Type B pancreatic cell (in vitro differentiated cells): Measurements from ENCODE around the gene SCNN1B. TPM values are rescaled to one million over a fixed set of nuclear protein-coding genes. Genes with fewer than 3 reads are reported as not detected.

Experiments
- DNase-seq: peaks from one replicate; pipeline ENCODE4 v3.0.0; 2021; ENCODE audit warnings: mixed read lengths; ENCODE audit not compliant: unreplicated experiment; ENCODE audit errors: extremely low spot score
- H3K27ac Mint-ChIP-seq: 2 replicates; pipeline ENCODE4 v1.8.0; 2021; ENCODE audit warnings: mild to moderate bottlenecking, mixed read lengths
- H3K27me3 Mint-ChIP-seq: 2 replicates; pipeline ENCODE4 v1.8.0; 2021; ENCODE audit warnings: mixed read lengths
- H3K36me3 Mint-ChIP-seq: 2 replicates; pipeline ENCODE4 v1.8.0; 2021; ENCODE audit warnings: mixed read lengths
- H3K4me1 Mint-ChIP-seq: one replicate; pipeline ENCODE4 v1.8.0; 2021; ENCODE audit warnings: mixed read lengths; ENCODE audit not compliant: unreplicated experiment
- H3K4me3 Mint-ChIP-seq: 2 replicates; pipeline ENCODE4 v1.8.0; 2021; ENCODE audit warnings: mild to moderate bottlenecking, mixed read lengths
- H3K9me3 Mint-ChIP-seq: 2 replicates; pipeline ENCODE4 v1.8.0; 2021; ENCODE audit warnings: mixed read lengths
- total RNA-seq: library from RNA; stranded (reverse); gene quantifications from 2 replicates; pipeline ENCODE4 v1.2.1, GENCODE V29; 2021; ENCODE audit warnings: low replicate concordance
- TF ChIP-seq, protein P1 (sequence below): fragments of 200-600 bp; sonication (generic); conservative IDR thresholded peaks from 2 replicates; pipeline ENCODE4 v1.5.0; 2021; ENCODE audit warnings: antibody characterized with exemption, mild to moderate bottlenecking

SCNN1B gene
- total RNA-seq, 1 donor from 2014 or later: 4.3 TPM

DNA sequence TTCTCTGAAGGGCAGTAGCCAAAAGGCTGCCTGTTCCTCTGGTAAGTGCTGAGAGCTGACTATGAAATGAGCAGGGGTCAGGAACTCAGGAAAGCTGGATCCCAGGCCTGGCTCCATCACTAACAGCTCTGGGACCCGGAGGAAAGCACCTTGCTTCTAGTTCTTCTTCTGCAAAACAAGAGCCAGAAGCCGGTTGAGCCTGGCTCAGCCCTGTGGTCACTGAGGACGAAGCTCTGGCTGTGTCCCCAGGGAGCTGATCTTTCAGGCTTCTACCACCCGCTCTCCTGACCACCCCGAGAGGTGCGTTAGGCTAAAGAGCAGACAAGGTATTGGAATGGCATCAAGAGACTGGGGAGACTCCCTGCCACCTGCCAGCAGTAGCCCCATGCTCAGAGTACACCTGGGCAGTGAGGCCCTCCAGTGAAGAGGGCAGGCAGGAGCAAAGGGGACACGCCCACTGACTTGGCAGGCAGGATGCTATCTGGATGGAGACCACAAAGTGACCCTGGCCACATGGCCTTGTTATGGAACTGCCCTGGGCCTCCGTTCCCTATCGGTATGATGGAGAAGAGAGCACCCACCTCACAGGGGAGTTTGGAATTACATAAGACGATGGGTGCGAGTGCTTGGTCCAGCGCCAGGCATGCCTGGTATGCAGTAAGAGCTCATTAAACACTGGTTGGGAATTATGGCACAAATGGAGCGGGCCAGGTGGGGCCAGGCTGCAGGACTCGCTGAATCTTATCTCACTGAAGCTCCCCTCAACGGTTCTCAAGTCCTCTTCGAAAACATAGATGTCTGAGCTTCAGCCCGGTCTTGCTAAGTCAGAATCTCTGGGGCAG is 89.5 kb downstream of the SCNN1B start:
- no peaks in the 10 kb centered on the region for H3K27me3 Mint-ChIP-seq
- TF ChIP-seq, protein P1, sequence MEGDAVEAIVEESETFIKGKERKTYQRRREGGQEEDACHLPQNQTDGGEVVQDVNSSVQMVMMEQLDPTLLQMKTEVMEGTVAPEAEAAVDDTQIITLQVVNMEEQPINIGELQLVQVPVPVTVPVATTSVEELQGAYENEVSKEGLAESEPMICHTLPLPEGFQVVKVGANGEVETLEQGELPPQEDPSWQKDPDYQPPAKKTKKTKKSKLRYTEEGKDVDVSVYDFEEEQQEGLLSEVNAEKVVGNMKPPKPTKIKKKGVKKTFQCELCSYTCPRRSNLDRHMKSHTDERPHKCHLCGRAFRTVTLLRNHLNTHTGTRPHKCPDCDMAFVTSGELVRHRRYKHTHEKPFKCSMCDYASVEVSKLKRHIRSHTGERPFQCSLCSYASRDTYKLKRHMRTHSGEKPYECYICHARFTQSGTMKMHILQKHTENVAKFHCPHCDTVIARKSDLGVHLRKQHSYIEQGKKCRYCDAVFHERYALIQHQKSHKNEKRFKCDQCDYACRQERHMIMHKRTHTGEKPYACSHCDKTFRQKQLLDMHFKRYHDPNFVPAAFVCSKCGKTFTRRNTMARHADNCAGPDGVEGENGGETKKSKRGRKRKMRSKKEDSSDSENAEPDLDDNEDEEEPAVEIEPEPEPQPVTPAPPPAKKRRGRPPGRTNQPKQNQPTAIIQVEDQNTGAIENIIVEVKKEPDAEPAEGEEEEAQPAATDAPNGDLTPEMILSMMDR: no peak
- no peaks in the 10 kb centered on the region for H3K4me1 Mint-ChIP-seq
- H3K27ac Mint-ChIP-seq: no peak overlapping the region
- H3K9me3 Mint-ChIP-seq: no peaks in the 10 kb centered on the region
- peaks cover 18% of the 10 kb centered on the region for H3K36me3 Mint-ChIP-seq
- DNase-seq: no peak
- H3K4me3 Mint-ChIP-seq: no peak overlapping the region

DNA sequence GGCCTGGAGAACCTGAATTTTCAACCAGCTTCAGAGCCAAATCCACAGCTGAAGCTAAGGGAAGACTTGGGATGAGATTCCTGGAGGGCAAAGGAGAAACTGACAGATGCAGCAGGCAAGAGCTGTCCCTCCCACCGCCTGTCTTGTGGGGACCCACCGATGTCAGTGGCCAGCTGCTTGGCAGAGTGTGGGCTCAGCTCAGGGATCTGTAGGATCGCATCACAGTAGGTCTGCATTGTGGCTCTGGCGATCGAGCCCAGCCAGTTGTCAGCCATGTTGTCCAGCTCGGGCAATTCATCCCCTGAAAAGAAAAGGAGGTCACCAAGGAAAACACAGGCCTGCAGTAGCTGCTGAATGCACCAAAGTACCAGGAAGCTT is 90.1 kb downstream of the SCNN1B start:
- Mint-ChIP-seq H3K27ac (no peak overlapping the region), H3K36me3 (peaks cover 21% of the 10 kb centered on the region), H3K9me3 (no peaks in the 10 kb centered on the region), H3K4me3 (no peak overlapping the region), H3K27me3 (no peaks in the 10 kb centered on the region), H3K4me1 (no peaks in the 10 kb centered on the region)
- TF ChIP-seq, protein P1: no peak
- no peak for DNase-seq

DNA sequence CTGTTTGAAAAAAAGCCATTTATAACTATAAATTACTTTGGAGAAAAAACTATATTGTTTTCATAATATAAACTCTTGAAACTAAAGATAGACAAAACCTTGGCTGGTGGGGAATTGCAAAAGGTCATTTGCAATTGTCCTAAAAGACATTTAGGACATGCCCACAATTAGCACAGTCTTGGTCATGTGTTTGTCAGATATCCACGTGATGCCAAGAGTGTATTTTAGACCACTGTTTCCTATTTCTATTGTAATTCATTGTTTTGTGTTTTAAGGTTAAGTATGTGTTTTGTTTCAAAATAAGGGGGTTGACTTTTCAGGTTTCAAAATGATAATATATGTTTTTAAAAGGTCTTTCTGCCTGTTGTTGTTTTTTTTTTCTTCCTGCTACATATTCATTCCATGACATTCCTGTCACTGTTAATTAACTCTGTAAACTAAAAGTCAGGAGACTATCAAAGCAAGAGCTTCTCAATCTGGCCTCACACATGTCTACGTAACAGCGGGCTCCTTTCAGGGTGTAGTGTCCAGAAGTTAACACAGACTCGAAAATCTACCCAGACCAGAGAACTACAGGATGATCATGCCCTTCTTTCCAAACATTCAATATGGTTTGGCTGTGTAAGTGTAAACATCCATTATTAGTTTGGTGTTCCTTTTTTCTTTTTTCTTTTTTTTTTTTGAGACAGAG is 92.2 kb downstream of the SCNN1B start:
- Mint-ChIP-seq H3K27ac (no peak overlapping the region), H3K27me3 (no peaks in the 10 kb centered on the region), H3K4me3 (no peak overlapping the region), H3K36me3 (peaks cover 20% of the 10 kb centered on the region), H3K9me3 (no peaks in the 10 kb centered on the region), H3K4me1 (no peaks in the 10 kb centered on the region)
- no peak for DNase-seq
- TF ChIP-seq, protein P1: no peak

DNA sequence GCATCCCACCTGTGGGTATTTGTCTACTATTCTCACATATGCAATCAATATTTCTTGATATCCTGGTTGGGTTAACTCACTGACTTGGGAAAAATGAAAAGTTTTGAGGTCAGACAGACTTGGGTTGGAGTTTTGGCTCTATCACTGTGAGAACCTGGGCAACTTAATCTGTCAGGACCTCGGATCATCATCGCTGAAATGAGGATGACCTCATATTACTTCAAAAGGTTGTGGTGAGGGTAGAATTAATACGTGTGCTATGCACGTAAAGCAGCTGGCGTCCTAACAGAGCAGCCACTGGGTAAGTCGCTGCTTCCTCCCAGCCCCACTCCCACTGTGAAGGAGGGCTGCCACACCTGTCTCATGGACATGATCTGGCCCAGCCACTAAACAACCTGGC is 93.6 kb downstream of the SCNN1B start:
- H3K27ac Mint-ChIP-seq: no peak overlapping the region
- peaks cover 29% of the 10 kb centered on the region for H3K36me3 Mint-ChIP-seq
- TF ChIP-seq, protein P1: no peak
- no peaks in the 10 kb centered on the region for H3K9me3 Mint-ChIP-seq
- no peaks in the 10 kb centered on the region for H3K27me3 Mint-ChIP-seq
- no peaks in the 10 kb centered on the region for H3K4me1 Mint-ChIP-seq
- DNase-seq: no peak
- no peak overlapping the region for H3K4me3 Mint-ChIP-seq

DNA sequence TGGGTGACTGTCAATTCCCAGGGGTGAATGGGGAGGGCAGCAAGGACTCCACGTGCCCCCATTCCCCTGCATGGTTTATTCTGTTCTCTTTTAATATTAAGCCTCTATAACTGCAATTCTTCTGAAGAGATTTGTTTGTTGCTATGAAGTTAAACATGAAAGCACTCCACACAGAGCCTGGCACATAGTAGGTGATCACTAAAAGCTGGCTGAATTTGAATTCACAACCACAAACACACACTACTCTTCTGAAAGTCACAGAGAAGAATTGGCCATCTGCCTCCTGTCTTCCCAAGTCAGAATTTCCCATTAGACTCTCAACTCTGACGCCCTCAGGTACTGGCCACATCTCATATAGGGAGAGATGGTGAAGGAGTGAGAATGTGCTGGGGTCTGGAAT is 95.4 kb downstream of the SCNN1B start:
- TF ChIP-seq, protein P1: no peak
- Mint-ChIP-seq H3K4me1 (no peaks in the 10 kb centered on the region), H3K36me3 (peaks cover 28% of the 10 kb centered on the region)

More for the DNA sequence above, 95.4 kb downstream of the SCNN1B start:
- Mint-ChIP-seq H3K27ac (no peak overlapping the region), H3K9me3 (no peaks in the 10 kb centered on the region), H3K4me3 (no peak overlapping the region), H3K27me3 (no peaks in the 10 kb centered on the region)
- DNase-seq: no peak
